DOHH2 (cell line): Measurements from ENCODE around the gene DLK1.

Experiments used
- EZH2phosphoT487 ChIP-seq: fragments of 200-600 bp; sonication (generic); IDR thresholded peaks from 2 replicates; pipeline ENCODE4 v1.6.1; 2017; ENCODE audit warnings: borderline replicate concordance, mild to moderate bottlenecking, antibody characterized with exemption, low read length, moderate library complexity, mixed read lengths
- TF ChIP-seq, protein P1 (sequence below): fragments of 200-600 bp; sonication (generic); IDR thresholded peaks from one replicate; pipeline ENCODE4 v1.5.1; 2014; ENCODE audit warnings: antibody characterized with exemption, mild to moderate bottlenecking, low read depth, low read length; ENCODE audit not compliant: poor library complexity, severe bottlenecking

GRCh38 chr14:100775351-100775830 lies 48.7 kb downstream of the DLK1 start:
- TF ChIP-seq, protein P1, sequence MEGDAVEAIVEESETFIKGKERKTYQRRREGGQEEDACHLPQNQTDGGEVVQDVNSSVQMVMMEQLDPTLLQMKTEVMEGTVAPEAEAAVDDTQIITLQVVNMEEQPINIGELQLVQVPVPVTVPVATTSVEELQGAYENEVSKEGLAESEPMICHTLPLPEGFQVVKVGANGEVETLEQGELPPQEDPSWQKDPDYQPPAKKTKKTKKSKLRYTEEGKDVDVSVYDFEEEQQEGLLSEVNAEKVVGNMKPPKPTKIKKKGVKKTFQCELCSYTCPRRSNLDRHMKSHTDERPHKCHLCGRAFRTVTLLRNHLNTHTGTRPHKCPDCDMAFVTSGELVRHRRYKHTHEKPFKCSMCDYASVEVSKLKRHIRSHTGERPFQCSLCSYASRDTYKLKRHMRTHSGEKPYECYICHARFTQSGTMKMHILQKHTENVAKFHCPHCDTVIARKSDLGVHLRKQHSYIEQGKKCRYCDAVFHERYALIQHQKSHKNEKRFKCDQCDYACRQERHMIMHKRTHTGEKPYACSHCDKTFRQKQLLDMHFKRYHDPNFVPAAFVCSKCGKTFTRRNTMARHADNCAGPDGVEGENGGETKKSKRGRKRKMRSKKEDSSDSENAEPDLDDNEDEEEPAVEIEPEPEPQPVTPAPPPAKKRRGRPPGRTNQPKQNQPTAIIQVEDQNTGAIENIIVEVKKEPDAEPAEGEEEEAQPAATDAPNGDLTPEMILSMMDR, result no peak
- no peak for TF ChIP-seq EZH2phosphoT487
